Smooth muscle cell (in vitro differentiated cells): ENCODE data around the gene HOXC12. TPM values are rescaled to one million over a fixed set of nuclear protein-coding genes. Genes with fewer than 3 reads are reported as not detected.

Experiments used
- DNase-seq: peaks from one replicate; lab custom pipeline; 2025; ENCODE audit not compliant: unreplicated experiment; lab: John Stamatoyannopoulos, UW
- H2AFZ ChIP-seq: fragments of 200-600 bp; sonication (generic); 2 replicates; pipeline ENCODE4 v1.6.0; 2016; ENCODE audit warnings: antibody characterized with exemption, low read depth, mild to moderate bottlenecking
- H3F3A ChIP-seq: fragments of 200-600 bp; sonication (generic); 2 replicates; pipeline ENCODE4 v1.6.0; 2017; ENCODE audit warnings: antibody characterized with exemption, low read depth
- H3K27ac ChIP-seq: fragments of 200-600 bp; sonication (generic); 2 replicates; pipeline ENCODE4 v1.5.1; 2016; ENCODE audit warnings: low read depth, mild to moderate bottlenecking
- H3K27me3 ChIP-seq: fragments of 200-600 bp; sonication (generic); 2 replicates; pipeline ENCODE4 v1.6.1; 2016; ENCODE audit warnings: low read depth, mild to moderate bottlenecking
- H3K36me3 ChIP-seq: fragments of 200-600 bp; sonication (generic); 2 replicates; pipeline ENCODE4 v1.5.1; 2016; ENCODE audit warnings: low read depth
- H3K4me1 ChIP-seq: fragments of 200-600 bp; sonication (generic); 2 replicates; pipeline ENCODE4 v1.5.1; 2016; ENCODE audit warnings: low read depth
- H3K4me2 ChIP-seq: fragments of 200-600 bp; sonication (generic); 2 replicates; pipeline ENCODE4 v1.6.0; 2016; ENCODE audit warnings: mild to moderate bottlenecking
- H3K4me3 ChIP-seq: fragments of 200-600 bp; sonication (generic); 2 replicates; pipeline ENCODE4 v1.5.1; 2016; ENCODE audit warnings: mild to moderate bottlenecking
- H3K79me2 ChIP-seq: fragments of 200-600 bp; sonication (generic); 2 replicates; pipeline ENCODE4 v1.6.0; 2016; ENCODE audit warnings: low read depth, mild to moderate bottlenecking
- H3K9ac ChIP-seq: fragments of 200-600 bp; sonication (generic); 2 replicates; pipeline ENCODE4 v1.6.0; 2016; ENCODE audit warnings: low read depth
- H3K9me3 ChIP-seq: fragments of 200-600 bp; sonication (generic); replicated peaks from 2 replicates; pipeline ENCODE4 v1.5.1; 2016; ENCODE audit warnings: low read depth
- H4K20me1 ChIP-seq: fragments of 200-600 bp; sonication (generic); 2 replicates; pipeline ENCODE4 v1.6.0; 2016; ENCODE audit warnings: low read depth
- WGBS: methylation state at CpG from one replicate; pipeline ENCODE4 v1.1.7; 2016; ENCODE audit warnings: low lambda C conversion rate; 5-methylcytosine and 5-hydroxymethylcytosine counted together
- polyA plus RNA-seq: library from polyadenylated mRNA; unstranded; fragments of >200 nt; fragmentation: Nextera tagmentation; extraction: Ambion mirVana; gene quantifications from 2 replicates; pipeline ENCODE4 v1.2.1, GENCODE V29; 2016
- total RNA-seq: library from RNA; depleted of rRNA; stranded (reverse); fragments of >200 nt; gene quantifications from 2 replicates; pipeline ENCODE4 v1.2.3, GENCODE V29; 2014
- TF ChIP-seq, protein P1 (sequence below): fragments of 200-600 bp; sonication (generic); IDR thresholded peaks from 2 replicates; pipeline ENCODE4 v1.5.1; 2017; ENCODE audit warnings: borderline replicate concordance, mild to moderate bottlenecking, antibody characterized with exemption; ENCODE audit not compliant: insufficient read depth, poor library complexity, severe bottlenecking

HOXC12 gene
- total and polyA plus RNA-seq, 2 experiments from 2014 or later = 0.32 TPM; not detected in 1

DNA sequence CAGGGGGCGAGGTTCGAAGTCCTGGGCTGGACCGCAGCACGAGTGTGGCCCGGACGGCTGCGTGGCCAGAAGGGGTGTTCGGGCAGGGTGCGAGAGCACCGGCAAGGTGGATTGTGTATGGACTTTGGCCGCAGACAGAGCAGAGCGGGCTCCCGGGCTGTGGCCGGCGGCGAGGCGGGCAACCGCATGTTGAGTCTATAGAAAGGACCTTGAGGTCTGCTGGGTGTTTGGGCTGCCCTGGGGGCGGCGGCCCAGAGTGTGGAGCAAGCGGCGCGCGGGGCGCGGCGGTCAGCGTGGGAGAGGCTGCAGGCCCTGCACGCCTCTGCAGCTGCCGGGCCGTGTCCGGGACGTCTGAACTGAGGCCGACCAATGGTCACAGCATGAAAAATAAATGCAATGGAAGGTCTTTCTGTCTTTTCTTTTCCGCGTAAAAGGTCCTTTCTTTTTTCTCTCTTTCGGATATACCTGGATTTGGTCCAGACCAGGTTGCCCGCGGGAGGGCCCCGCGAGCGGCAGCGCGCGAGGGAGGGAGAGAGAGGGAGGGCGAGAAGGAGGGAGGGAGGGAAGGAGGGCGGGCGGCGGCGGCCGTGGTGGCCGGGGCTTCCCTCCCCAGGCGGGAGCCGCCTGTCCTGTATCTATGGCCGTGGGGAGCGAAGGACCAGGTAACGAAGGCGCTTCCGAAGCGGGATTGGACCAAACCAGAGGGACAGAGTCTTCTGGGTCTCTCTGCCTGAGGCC is 39.7 kb downstream of the HOXC12 start:
- no peak overlapping the region for H2AFZ ChIP-seq
- TF ChIP-seq, protein P1, sequence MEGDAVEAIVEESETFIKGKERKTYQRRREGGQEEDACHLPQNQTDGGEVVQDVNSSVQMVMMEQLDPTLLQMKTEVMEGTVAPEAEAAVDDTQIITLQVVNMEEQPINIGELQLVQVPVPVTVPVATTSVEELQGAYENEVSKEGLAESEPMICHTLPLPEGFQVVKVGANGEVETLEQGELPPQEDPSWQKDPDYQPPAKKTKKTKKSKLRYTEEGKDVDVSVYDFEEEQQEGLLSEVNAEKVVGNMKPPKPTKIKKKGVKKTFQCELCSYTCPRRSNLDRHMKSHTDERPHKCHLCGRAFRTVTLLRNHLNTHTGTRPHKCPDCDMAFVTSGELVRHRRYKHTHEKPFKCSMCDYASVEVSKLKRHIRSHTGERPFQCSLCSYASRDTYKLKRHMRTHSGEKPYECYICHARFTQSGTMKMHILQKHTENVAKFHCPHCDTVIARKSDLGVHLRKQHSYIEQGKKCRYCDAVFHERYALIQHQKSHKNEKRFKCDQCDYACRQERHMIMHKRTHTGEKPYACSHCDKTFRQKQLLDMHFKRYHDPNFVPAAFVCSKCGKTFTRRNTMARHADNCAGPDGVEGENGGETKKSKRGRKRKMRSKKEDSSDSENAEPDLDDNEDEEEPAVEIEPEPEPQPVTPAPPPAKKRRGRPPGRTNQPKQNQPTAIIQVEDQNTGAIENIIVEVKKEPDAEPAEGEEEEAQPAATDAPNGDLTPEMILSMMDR = no peak
- no peaks in the 10 kb centered on the region for H4K20me1 ChIP-seq
- peak overlapping the region; percentile 89 for H3K4me2 ChIP-seq
- no peaks in the 10 kb centered on the region for H3K4me1 ChIP-seq
- no peaks in the 10 kb centered on the region for H3F3A ChIP-seq
- no peaks in the 10 kb centered on the region for H3K9me3 ChIP-seq
- DNase-seq = no peak
- H3K79me2 ChIP-seq = no peaks in the 10 kb centered on the region
- H3K27ac ChIP-seq = no peak overlapping the region
- 11% methylated on average over 36 of the region's 60 CpGs for WGBS
- H3K4me3 ChIP-seq = peak overlapping the region; percentile 49
- no peak overlapping the region for H3K9ac ChIP-seq
- H3K27me3 ChIP-seq = peaks cover 100% of the 10 kb centered on the region
- H3K36me3 ChIP-seq = no peaks in the 10 kb centered on the region

DNA sequence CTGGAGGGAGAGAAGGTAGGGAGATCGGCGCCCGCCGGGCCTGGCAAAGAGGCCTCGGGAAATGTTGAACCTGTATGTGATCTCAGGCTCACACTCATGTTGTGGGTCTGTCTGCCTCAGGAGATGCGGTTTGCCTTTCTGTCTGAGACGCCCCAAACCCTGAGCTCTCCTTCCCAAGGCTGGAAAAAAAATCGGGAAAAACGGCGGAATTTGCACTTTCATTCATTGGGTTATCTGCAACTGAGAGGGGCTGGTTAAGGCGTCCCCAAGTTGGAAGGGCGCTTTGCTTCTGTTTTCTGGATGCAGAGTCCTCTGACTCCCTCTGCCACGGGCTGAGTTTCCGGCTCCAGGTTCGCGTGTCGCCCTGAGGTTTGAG is 40.3 kb downstream of the HOXC12 start:
- Histone ChIP-seq H4K20me1 (no peaks in the 10 kb centered on the region), H3K9me3 (no peaks in the 10 kb centered on the region), H3K9ac (no peak overlapping the region), H2AFZ (peak overlapping the region; percentile 84), H3K4me2 (peak overlapping the region; percentile 89), H3K4me3 (peak overlapping the region; percentile 49), H3K36me3 (no peaks in the 10 kb centered on the region), H3K27me3 (peaks cover 100% of the 10 kb centered on the region), H3K4me1 (peaks cover 1% of the 10 kb centered on the region), H3K79me2 (no peaks in the 10 kb centered on the region), H3F3A (no peaks in the 10 kb centered on the region), H3K27ac (no peak overlapping the region)
- no peak for DNase-seq
- TF ChIP-seq, protein P1 = no peak
- WGBS = 5% methylated on average over 17 of the region's 17 CpGs

DNA sequence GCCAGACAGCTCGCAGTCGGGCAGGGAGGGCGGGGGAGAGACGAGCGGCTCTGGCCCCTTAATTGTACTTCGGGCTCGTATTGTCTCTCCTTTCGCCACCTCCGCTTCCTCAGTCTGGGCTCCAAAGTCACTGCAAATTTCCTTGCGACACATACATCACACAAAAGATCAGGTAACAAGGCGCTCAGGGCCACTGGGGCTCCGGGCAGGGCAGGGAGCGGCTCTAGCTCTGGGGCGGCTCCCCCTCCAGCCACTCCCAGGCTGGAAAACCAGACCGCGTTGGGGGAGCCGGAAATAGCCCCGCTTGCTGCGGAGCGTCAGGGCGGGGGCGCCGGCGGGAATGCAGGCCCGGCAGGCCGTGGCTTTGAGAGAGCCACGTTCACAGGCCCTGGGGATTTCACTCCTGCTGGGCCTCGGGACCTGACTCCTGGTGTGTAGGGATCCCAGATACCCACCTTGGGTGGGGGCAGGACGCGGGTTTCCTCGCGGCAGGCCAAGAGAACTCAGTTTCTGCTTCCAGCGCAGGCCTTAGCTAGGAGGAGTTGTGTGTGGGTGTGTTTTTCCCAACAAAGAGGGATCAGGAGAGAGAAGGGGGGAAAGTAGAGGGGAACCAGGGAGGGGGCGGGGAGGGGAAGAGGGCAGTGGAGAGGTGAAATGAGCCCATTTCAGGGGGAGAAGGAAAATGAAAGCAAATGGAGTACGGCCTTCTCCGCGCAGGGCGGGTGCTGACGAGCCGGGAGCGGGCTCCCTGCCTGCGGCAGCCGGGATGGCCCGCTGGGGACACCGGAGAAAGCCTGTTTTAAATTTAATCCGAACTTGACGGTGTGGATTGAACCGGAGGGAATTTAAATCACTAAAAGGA is 40.9 kb downstream of the HOXC12 start:
- H3F3A ChIP-seq = no peaks in the 10 kb centered on the region
- H3K4me2 ChIP-seq = peak overlapping the region; percentile 89
- peak overlapping the region; percentile 49 for H3K4me3 ChIP-seq
- H3K79me2 ChIP-seq = no peaks in the 10 kb centered on the region
- peaks cover 100% of the 10 kb centered on the region for H3K27me3 ChIP-seq
- H3K36me3 ChIP-seq = no peaks in the 10 kb centered on the region
- 4% methylated on average over 45 of the region's 48 CpGs for WGBS
- H2AFZ ChIP-seq = peak overlapping the region; percentile 84
- peaks cover 7% of the 10 kb centered on the region for H3K4me1 ChIP-seq
- H3K9ac ChIP-seq = peak overlapping the region; percentile 63
- H3K9me3 ChIP-seq = no peaks in the 10 kb centered on the region
- no peak for DNase-seq
- H3K27ac ChIP-seq = peak overlapping the region; percentile 21
- no peaks in the 10 kb centered on the region for H4K20me1 ChIP-seq
- TF ChIP-seq, protein P1 = no peak
